ENCODE data around the gene IQCF6. TPM values are rescaled to one million over a fixed set of nuclear protein-coding genes. Genes with fewer than 3 reads are reported as not detected.

The IQCF6 gene
- total and polyA plus RNA-seq, 2 experiments from 2014 or later: not detected

DNA sequence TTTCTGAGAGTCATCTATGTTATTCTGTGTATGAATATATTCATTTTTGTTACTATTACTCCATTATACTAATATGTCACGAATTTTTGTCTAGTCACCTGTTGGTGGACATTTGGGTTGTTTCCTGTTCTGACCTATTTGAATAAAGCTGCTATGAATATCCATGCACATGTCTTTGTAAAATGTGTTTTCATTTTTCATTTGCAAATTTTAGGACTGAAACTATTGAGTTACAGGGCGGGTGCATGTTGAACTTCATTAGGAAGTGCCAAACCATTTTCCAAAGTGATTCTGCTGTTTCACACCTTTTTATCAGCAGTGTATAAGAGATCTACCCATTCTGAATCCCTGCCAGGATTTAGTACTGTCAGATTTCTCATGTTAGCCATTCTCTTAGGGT lies 37.7 kb upstream of the IQCF6 start:
- no peaks in the 10 kb centered on the region; the same call in 1 of the 2 replicates for H3F3A ChIP-seq (replicated peaks; ENCODE audit: low read depth)
- H2AFZ ChIP-seq: no peak overlapping the region
- no peaks in the 10 kb centered on the region for H4K20me1 ChIP-seq (replicated peaks; ENCODE audit: insufficient read depth)
- TF ChIP-seq STAT1 (IDR thresholded peaks at IDR 0.05; ENCODE audit: unreplicated experiment) (no peak), CREB1 (CRISPR knock-in tag; IDR thresholded peaks at IDR 0.05; ENCODE audit: low read depth) (no peak), EZH2phosphoT487 (IDR thresholded peaks at IDR 0.05; ENCODE audit: unreplicated experiment) (no peak), EZH2 (IDR thresholded peaks at IDR 0.05; ENCODE audit: low read depth, unreplicated experiment) (no peak), ZNF114 (CRISPR knock-in tag; IDR thresholded peaks at IDR 0.05) (no peak), NANOG (IDR thresholded peaks at IDR 0.05; ENCODE audit: borderline replicate concordance) (no peak)
- TF ChIP-seq, protein P1, sequence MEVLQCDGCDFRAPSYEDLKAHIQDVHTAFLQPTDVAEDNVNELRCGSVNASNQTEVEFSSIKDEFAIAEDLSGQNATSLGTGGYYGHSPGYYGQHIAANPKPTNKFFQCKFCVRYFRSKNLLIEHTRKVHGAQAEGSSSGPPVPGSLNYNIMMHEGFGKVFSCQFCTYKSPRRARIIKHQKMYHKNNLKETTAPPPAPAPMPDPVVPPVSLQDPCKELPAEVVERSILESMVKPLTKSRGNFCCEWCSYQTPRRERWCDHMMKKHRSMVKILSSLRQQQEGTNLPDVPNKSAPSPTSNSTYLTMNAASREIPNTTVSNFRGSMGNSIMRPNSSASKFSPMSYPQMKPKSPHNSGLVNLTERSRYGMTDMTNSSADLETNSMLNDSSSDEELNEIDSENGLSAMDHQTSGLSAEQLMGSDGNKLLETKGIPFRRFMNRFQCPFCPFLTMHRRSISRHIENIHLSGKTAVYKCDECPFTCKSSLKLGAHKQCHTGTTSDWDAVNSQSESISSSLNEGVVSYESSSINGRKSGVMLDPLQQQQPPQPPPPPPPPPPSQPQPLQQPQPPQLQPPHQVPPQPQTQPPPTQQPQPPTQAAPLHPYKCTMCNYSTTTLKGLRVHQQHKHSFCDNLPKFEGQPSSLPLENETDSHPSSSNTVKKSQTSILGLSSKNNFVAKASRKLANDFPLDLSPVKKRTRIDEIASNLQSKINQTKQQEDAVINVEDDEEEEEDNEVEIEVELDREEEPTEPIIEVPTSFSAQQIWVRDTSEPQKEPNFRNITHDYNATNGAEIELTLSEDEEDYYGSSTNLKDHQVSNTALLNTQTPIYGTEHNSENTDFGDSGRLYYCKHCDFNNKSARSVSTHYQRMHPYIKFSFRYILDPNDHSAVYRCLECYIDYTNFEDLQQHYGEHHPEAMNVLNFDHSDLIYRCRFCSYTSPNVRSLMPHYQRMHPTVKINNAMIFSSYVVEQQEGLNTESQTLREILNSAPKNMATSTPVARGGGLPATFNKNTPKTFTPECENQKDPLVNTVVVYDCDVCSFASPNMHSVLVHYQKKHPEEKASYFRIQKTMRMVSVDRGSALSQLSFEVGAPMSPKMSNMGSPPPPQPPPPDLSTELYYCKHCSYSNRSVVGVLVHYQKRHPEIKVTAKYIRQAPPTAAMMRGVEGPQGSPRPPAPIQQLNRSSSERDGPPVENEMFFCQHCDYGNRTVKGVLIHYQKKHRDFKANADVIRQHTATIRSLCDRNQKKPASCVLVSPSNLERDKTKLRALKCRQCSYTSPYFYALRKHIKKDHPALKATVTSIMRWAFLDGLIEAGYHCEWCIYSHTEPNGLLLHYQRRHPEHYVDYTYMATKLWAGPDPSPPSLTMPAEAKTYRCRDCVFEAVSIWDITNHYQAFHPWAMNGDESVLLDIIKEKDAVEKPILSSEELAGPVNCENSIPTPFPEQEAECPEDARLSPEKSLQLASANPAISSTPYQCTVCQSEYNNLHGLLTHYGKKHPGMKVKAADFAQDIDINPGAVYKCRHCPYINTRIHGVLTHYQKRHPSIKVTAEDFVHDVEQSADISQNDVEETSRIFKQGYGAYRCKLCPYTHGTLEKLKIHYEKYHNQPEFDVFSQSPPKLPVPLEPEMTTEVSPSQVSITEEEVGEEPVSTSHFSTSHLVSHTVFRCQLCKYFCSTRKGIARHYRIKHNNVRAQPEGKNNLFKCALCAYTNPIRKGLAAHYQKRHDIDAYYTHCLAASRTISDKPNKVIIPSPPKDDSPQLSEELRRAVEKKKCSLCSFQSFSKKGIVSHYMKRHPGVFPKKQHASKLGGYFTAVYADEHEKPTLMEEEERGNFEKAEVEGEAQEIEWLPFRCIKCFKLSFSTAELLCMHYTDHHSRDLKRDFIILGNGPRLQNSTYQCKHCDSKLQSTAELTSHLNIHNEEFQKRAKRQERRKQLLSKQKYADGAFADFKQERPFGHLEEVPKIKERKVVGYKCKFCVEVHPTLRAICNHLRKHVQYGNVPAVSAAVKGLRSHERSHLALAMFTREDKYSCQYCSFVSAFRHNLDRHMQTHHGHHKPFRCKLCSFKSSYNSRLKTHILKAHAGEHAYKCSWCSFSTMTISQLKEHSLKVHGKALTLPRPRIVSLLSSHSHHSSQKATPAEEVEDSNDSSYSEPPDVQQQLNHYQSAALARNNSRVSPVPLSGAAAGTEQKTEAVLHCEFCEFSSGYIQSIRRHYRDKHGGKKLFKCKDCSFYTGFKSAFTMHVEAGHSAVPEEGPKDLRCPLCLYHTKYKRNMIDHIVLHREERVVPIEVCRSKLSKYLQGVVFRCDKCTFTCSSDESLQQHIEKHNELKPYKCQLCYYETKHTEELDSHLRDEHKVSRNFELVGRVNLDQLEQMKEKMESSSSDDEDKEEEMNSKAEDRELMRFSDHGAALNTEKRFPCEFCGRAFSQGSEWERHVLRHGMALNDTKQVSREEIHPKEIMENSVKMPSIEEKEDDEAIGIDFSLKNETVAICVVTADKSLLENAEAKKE (CRISPR knock-in tag; IDR thresholded peaks at IDR 0.05): no peak
- TF ChIP-seq, protein P2, sequence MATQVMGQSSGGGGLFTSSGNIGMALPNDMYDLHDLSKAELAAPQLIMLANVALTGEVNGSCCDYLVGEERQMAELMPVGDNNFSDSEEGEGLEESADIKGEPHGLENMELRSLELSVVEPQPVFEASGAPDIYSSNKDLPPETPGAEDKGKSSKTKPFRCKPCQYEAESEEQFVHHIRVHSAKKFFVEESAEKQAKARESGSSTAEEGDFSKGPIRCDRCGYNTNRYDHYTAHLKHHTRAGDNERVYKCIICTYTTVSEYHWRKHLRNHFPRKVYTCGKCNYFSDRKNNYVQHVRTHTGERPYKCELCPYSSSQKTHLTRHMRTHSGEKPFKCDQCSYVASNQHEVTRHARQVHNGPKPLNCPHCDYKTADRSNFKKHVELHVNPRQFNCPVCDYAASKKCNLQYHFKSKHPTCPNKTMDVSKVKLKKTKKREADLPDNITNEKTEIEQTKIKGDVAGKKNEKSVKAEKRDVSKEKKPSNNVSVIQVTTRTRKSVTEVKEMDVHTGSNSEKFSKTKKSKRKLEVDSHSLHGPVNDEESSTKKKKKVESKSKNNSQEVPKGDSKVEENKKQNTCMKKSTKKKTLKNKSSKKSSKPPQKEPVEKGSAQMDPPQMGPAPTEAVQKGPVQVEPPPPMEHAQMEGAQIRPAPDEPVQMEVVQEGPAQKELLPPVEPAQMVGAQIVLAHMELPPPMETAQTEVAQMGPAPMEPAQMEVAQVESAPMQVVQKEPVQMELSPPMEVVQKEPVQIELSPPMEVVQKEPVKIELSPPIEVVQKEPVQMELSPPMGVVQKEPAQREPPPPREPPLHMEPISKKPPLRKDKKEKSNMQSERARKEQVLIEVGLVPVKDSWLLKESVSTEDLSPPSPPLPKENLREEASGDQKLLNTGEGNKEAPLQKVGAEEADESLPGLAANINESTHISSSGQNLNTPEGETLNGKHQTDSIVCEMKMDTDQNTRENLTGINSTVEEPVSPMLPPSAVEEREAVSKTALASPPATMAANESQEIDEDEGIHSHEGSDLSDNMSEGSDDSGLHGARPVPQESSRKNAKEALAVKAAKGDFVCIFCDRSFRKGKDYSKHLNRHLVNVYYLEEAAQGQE (IDR thresholded peaks at IDR 0.05; ENCODE audit: unreplicated experiment): no peak
- TF ChIP-seq, protein P3, sequence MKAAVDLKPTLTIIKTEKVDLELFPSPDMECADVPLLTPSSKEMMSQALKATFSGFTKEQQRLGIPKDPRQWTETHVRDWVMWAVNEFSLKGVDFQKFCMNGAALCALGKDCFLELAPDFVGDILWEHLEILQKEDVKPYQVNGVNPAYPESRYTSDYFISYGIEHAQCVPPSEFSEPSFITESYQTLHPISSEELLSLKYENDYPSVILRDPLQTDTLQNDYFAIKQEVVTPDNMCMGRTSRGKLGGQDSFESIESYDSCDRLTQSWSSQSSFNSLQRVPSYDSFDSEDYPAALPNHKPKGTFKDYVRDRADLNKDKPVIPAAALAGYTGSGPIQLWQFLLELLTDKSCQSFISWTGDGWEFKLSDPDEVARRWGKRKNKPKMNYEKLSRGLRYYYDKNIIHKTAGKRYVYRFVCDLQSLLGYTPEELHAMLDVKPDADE (IDR thresholded peaks at IDR 0.05): no peak
- TF ChIP-seq, protein P4, sequence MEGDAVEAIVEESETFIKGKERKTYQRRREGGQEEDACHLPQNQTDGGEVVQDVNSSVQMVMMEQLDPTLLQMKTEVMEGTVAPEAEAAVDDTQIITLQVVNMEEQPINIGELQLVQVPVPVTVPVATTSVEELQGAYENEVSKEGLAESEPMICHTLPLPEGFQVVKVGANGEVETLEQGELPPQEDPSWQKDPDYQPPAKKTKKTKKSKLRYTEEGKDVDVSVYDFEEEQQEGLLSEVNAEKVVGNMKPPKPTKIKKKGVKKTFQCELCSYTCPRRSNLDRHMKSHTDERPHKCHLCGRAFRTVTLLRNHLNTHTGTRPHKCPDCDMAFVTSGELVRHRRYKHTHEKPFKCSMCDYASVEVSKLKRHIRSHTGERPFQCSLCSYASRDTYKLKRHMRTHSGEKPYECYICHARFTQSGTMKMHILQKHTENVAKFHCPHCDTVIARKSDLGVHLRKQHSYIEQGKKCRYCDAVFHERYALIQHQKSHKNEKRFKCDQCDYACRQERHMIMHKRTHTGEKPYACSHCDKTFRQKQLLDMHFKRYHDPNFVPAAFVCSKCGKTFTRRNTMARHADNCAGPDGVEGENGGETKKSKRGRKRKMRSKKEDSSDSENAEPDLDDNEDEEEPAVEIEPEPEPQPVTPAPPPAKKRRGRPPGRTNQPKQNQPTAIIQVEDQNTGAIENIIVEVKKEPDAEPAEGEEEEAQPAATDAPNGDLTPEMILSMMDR (conservative IDR thresholded peaks at IDR 0.05; ENCODE audit: low read depth in 2 of 2): no peak
- H3K4me3 ChIP-seq: no peak overlapping the region
- no peaks in the 10 kb centered on the region; the same call in 1 of the 2 replicates for H3K9me2 ChIP-seq (ENCODE audit: insufficient read depth)
- H3K27me3 Mint-ChIP-seq (ENCODE audit: insufficient read depth, low read depth, poor library complexity): peaks cover 11% of the 10 kb centered on the region
- H3K27me3 ChIP-seq (ENCODE audit: insufficient read depth): no peaks in the 10 kb centered on the region
- peaks cover 1% of the 10 kb centered on the region; the same call in 1 of the 3 replicates for H3K36me3 Mint-ChIP-seq (ENCODE audit: low read depth)
- no peaks in the 10 kb centered on the region for H3K79me2 ChIP-seq (replicated peaks; ENCODE audit: insufficient read depth)
- H3K9me3 Mint-ChIP-seq: peaks cover 2% of the 10 kb centered on the region; the same call in 2 of the 3 replicates
- H3K4me1 ChIP-seq (ENCODE audit: insufficient read depth): no peaks in the 10 kb centered on the region
- ATAC-seq (no peak), DNase-seq (ENCODE audit: low spot score) (no peak)
- no peak overlapping the region for H3K27ac ChIP-seq (ENCODE audit: low read depth)
- no peak overlapping the region for H3K27ac Mint-ChIP-seq
- 0 out of 3 replicates have a peak, but pooled peaks cover 4% of the 10 kb centered on the region for H3K4me1 Mint-ChIP-seq
- H3K4me3 Mint-ChIP-seq: no peak overlapping the region
- no peak overlapping the region for H3K4me2 ChIP-seq
- no peaks in the 10 kb centered on the region; the same call in 1 of the 2 replicates for H3K36me3 ChIP-seq (ENCODE audit: insufficient read depth)
